Measurements from ENCODE around the gene MEAK7. TPM values are rescaled to one million over a fixed set of nuclear protein-coding genes. Genes with fewer than 3 reads are reported as not detected.

MEAK7 gene
- total RNA-seq, 1 donor from 2014 or later = 13.0 TPM

DNA sequence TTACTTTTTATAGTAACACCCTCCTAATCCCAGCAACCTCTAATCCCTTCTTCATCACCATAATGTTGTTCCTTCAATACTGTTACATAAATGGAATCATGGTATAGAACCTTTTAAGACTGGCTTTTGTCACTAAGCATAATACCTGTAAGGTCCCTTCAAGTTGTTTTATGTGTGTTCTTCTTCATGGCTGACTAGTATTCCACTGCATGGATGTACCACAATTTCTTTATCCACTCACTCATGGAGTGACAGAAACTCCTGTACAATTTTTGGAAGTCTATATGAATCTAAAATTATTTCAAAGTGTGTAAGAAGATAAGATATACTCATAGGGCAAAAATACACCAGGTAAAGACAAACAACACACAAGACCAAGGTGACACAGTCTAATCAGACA lies 36.8 kb downstream of the MEAK7 start:
- H3K27me3 ChIP-seq (ENCODE audit: low read depth) = no peaks in the 10 kb centered on the region
- H3K27ac ChIP-seq = no peak overlapping the region
- DNase-seq (no peak), ATAC-seq (no peak)
- intact Hi-C loops (cut with DNase I) = no loop called here
- TF ChIP-seq CTCF (IDR thresholded peaks at IDR 0.05) = no peak
- no peaks in the 10 kb centered on the region for H3K4me1 ChIP-seq
- H3K36me3 ChIP-seq = peaks cover 19% of the 10 kb centered on the region
- H3K4me3 ChIP-seq = no peak overlapping the region
- peaks cover 12% of the 10 kb centered on the region for H3K9me3 ChIP-seq

GRCh38 chr16:84467256-84467655 lies 37.2 kb downstream of the MEAK7 start:
- ATAC-seq (no peak), DNase-seq (no peak)
- no peak for TF ChIP-seq CTCF (IDR thresholded peaks at IDR 0.05)
- peaks cover 23% of the 10 kb centered on the region for H3K36me3 ChIP-seq
- H3K27ac ChIP-seq = no peak overlapping the region
- intact Hi-C loops (cut with DNase I) = no loop called here
- peaks cover 12% of the 10 kb centered on the region for H3K9me3 ChIP-seq
- H3K4me1 ChIP-seq = no peaks in the 10 kb centered on the region
- H3K4me3 ChIP-seq = no peak overlapping the region
- H3K27me3 ChIP-seq (ENCODE audit: low read depth) = no peaks in the 10 kb centered on the region

GRCh38 chr16:84466692-84467091 lies 37.8 kb downstream of the MEAK7 start:
- peaks cover 29% of the 10 kb centered on the region for H3K36me3 ChIP-seq
- no peak for DNase-seq
- intact Hi-C loops (cut with DNase I) = no loop called here

DNA sequence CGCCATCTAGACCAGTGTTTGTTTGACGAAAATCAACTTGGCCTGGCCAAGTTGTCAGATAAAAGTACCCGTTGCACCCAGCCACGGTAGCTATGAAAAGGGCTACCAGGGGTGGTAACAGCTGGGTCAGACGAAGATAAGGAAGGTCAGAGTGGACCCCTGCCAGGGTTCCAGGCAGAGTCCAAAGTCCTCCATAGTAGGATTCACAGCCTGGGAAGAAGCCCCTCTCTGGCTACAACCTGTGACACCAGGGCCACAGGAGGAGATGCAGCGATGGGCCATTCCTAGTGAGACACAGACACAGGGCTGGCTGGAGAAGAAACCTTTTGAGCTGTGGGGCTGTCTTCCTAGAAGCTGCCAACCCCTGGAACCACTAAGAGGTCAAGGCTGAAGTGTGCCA lies 39.3 kb downstream of the MEAK7 start:
- peaks cover 12% of the 10 kb centered on the region for H3K9me3 ChIP-seq
- H3K4me1 ChIP-seq = no peaks in the 10 kb centered on the region
- H3K27ac ChIP-seq = no peak overlapping the region
- no peak for ATAC-seq
- no peak for DNase-seq
- TF ChIP-seq CTCF (IDR thresholded peaks at IDR 0.05) = no peak
- H3K4me3 ChIP-seq = no peak overlapping the region
- intact Hi-C loops (cut with DNase I) = no loop called here
- H3K36me3 ChIP-seq = peaks cover 30% of the 10 kb centered on the region
- no peaks in the 10 kb centered on the region for H3K27me3 ChIP-seq (ENCODE audit: low read depth)

More at GRCh38 chr16:84466692-84467091, 37.8 kb downstream of the MEAK7 start:
- ATAC-seq = no peak
- TF ChIP-seq CTCF (IDR thresholded peaks at IDR 0.05) = no peak
- Histone ChIP-seq H3K4me3 (no peak overlapping the region), H3K9me3 (peaks cover 12% of the 10 kb centered on the region), H3K4me1 (no peaks in the 10 kb centered on the region), H3K27ac (no peak overlapping the region), H3K27me3 (ENCODE audit: low read depth) (no peaks in the 10 kb centered on the region)

- Histone ChIP-seq H3K27ac (no peak overlapping the region), H3K4me3 (no peak overlapping the region), H3K4me1 (no peaks in the 10 kb centered on the region), H3K27me3 (ENCODE audit: low read depth) (no peaks in the 10 kb centered on the region), H3K9me3 (peaks cover 12% of the 10 kb centered on the region), H3K36me3 (peaks cover 30% of the 10 kb centered on the region)
- TF ChIP-seq CTCF (IDR thresholded peaks at IDR 0.05) = no peak
- ATAC-seq (no peak), DNase-seq (no peak)
- intact Hi-C loops (cut with DNase I) = no loop called here
These were observed 40.3 kb downstream of the MEAK7 start for GRCh38 chr16:84464116-84464515.

DNA sequence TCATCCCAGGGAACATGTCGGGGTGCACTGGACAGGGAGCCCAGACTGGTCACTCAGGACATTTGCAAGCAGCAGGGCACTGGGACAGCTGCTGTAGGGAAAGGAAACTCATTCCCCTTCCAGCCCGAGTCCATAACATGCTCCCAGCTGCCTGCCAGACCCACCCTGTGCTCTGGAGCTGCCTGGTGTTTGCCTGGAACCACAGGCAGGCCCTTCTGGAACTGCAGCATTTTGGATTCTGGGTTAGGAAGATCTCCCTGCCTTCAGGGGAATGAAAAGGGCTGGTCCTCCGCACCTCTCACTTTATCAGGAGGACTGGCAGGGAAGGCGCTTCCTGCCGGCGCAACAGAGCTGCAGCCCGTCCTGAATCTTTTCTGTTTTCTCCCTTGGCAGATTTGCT lies 41.2 kb downstream of the MEAK7 start:
- TF ChIP-seq CTCF (IDR thresholded peaks at IDR 0.05) = no peak
- Histone ChIP-seq H3K4me3 (no peak overlapping the region), H3K4me1 (no peaks in the 10 kb centered on the region), H3K9me3 (peaks cover 12% of the 10 kb centered on the region), H3K36me3 (peaks cover 30% of the 10 kb centered on the region), H3K27me3 (ENCODE audit: low read depth) (no peaks in the 10 kb centered on the region), H3K27ac (no peak overlapping the region)
- intact Hi-C loops (cut with DNase I) = no loop called here
- ATAC-seq (no peak), DNase-seq (peak; percentile 9)
